SW480 (cell line): Measurements from ENCODE around the gene CHCHD4.
"Not testable (repeated sequence)": the region's sequence is repeated elsewhere in the genome, so short reads cannot be mapped to it uniquely, and the experiment has no call there.

Experiments
- DNase-seq: peaks from one replicate; pipeline ENCODE4 v3.0.0-alpha.2; 2016; ENCODE audit warnings: low spot score

CHCHD4 gene

DNA sequence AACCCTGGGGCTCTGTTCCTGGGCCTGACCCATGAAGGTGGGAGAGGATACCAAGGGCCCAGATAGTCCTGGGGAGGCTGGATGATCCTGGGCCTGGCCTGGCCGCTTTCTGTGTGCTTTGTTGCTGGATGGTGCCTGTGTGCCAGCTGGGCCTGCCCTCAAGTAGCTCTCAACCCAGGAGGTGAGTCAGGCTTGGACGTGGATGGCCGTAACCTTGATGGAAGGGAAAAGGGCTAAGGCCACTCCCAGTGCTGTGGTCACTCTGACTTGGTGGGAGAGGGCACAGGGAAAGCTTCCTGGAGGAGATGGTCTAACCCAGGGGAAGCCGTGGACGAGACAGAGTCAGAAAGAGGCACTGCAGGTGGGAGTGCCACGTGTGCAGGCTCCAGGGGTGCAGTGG lies 9.6 kb upstream of the CHCHD4 start:
- DNase-seq = no peak

DNA sequence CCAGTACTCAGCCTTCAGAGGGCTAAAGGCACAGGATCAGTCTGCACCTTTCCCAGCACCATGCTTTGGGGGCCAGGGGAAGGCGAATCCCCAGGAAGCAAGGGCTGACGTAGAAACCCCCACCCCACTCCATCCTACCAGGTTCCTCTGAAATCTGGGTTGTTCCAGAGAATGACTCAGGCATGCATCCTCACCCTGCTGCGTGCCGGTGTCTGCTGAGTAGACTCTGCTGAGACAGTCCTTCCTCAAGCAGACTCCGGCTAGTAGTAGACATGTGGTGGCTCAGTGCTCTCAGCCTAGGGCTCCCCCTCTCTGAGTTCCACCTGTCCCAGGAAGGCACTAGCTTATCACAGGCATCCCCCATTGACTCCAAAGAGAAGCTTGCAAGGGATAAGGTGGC lies 9.2 kb upstream of the CHCHD4 start:
- no peak for DNase-seq

DNA sequence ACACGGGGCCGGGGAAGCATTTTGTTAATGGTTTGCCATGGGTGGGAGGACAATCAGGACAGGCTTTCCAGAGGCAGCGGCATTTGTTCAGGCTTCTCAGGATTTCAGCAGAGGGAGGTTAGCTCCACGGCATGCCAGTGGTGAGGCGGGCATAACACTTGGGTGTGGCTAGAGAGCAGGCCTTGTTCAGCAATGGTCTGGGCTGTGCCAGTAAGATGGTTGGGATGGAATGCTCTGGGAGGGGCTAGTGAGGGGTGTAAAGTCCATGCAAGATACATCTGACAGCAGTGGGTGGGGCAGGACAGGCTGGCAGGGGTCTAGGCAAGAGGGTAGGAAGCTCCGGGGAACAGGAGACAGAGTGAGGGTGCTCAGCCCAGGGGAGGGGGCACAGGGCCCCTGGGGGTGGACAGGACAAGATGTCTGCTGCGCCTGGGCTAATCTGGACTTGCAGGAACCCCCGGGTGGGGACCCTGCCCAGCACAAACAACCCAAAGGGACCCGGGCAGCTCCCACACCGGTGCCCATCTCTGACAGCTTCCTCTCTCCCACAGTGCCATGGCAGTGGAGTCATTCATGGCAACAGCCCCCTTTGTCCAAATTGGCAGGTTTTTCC lies 8.6 kb upstream of the CHCHD4 start:
- peak; percentile 81 for DNase-seq

DNA sequence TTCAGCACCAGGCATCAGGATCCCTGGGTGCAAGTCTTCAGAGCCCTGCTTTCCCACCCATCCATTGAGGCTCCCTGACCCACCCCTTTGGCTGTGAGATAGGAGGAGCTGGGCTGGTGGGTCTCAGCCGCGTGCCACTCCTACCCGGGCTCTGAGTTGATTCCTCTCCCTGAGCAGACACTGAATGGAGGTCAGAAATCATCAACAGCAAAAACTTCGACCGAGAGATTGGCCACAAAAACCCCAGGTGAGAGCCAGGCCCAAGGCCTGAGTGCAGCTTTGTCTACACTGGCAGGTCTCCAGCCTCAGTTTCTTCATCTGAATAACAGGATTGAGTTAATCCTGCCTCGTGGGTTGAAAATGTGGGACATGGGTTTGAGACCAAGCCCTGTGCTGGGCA lies 8.0 kb upstream of the CHCHD4 start:
- DNase-seq = no peak

DNA sequence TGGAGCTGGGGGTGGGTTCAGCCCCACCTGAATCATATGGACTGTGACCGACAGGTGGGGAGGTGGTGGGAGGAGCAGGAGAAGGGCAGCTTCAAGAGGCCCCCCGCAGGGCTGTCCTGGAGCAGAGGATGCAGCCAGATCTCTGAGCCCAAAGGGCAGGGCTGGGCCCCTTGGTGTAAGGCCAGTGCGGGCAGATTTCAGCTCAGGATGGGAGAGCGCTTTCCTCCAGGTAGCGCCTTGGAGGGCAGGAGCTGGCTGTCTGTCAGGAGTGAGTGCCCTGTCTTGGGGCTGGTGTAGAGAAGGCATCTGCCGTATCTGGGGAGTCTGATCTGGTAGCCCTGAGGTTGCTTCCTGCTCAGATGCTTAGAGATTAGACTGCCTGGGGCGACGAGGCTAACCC lies 7.5 kb upstream of the CHCHD4 start:
- DNase-seq = no peak

DNA sequence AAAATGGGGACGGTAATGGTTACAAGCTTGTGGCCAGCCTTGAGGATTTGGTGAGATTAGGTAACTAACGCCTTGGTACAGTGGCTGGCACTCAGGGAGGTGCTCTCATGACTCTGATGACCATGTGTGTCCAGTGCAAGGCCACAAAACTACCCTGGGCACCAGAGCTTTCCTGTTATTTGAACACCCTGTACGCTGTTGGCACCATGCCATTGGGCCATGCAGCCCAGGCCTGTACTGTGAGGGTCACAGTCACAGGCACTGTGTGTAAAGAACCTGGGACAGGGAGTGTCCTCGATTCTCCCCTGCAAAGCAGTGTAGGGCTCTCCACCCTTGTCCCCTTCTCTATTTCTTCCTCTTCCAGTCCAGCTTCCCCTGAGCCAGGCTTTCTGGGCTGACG lies 6.5 kb upstream of the CHCHD4 start:
- DNase-seq = no peak

DNA sequence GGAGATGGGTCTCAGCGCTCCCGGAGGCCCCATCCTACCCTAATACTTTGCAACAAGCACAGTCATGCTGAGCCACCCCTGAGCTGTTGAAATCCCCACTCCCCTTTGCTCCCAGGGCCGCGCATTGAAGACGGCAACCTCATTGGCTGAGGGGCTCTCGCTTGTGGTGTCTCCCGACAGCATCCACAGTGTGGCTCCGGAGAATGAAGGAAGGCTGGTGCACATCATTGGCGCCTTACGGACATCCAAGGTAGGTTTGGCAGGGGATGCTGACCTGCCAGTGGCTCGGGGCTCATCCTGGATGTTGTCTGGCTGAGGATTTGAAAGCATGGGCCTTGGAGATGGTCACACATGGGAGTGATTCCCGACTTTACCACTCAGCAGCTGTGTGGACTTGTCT lies 6.0 kb upstream of the CHCHD4 start:
- DNase-seq = no peak

DNA sequence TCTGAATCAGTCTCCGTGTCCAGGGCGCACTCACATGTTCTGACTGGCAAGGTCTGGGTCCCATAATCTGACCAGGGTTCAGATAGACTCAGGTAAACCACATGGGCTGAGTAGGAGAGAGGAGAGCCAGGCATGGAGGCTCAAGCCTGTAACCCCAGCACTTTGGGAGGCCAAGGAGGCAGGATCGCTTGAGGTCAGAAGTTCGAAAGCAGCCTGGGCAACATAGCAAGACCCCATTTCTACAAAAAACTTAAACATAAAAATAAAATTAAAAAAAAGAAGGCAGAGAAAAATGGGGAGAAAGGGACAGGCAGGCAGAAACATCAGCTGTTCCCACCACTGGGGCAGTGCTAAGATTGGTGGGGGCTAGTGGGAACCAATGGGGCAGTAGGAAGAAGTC lies 5.6 kb upstream of the CHCHD4 start:
- DNase-seq = no peak

DNA sequence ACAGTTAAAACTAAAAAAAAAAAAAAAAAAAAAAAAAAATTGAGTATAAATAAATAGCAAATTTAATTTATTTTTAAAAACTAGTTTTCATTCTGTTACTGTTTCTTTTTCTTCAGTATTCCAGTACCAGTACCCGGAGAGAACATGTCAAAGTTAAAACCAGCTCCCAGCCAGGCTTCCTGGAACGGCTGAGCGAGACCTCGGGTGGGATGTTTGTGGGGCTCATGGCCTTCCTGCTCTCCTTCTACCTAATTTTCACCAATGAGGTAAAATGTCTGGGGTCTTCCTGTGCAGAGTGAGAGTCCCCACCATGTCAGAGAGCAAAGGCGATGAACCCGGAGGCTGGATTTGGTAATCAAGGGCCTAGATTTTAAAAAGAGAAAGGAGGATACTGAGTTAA lies 4.6 kb upstream of the CHCHD4 start:
- no peak for DNase-seq

DNA sequence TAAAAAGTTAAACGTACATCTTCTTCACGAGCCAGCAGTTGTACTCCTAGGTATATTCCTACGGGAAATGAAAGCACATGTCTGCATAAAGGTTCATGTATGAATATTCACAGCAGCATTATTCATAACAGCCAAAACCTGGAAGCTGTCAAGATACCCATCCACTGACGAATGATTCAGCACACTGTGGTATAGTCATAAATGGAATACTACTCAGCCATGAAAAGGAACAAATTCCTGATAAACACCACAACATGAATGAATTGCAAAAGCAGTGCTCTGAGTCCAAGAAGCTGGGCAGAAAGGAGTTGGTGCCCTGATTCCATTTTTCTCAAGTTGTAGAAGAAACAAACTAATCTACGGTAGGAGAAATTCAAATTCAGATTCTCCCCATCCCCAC lies 4.1 kb upstream of the CHCHD4 start:
- DNase-seq = no peak

DNA sequence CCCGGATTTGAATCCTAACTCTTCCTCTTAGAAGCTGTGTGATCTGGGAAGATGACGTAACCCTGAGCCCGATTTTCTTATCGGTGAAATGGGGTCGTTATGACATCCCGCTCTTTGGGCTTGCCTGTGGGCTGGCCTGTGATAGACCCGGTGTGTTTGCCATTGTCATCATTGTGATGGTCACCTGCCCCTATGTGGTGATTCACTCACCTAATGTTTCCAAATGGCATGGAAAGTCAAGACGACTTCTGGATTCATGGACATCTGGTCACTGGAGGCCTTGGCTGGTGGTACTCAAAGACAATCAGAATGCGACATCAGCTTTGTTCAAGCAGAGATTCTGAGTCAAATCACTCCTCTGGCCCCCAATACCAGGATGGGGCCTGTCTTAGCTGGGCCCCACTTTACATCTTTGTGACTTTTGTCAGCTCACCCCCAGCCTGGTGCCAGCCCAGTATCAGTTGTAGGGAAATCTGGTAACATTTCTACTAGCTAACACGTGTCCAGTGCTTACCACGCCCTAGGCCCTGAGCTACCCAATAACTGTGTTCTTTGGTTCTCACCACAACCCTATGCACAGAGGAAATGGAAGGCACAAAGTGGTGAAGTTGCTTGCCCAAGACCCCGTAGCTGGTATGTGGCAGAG lies 3.0 kb upstream of the CHCHD4 start:
- no peak for DNase-seq

DNA sequence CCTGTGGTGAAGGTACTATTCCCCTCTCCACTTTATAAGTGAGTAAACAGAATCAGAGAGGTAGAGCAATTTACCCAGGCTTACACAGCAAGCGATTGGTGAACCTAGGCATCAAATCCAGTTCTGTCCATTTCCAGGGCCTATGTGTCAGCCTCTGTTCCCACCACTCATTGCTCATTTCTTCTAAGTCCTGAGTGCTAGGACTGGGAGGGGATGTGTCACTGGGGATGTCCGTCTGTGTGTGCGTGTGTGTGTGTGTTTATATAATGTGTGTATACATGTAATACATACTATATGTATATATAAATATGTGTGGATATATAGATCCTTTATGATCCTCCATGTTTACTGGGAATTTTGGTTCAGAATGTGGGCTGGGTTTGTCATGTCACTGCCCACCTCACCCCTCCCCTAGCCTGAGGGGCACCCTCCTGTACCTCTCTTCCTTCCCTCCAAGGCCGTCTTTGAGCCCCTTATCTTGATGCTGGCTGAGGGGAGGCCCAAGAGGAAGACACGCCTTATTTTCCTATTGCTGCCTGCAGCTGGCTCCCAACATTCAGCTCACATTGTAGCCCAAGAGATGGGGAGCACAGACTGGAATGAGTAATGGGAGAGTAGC lies 2.3 kb upstream of the CHCHD4 start:
- DNase-seq = no peak

DNA sequence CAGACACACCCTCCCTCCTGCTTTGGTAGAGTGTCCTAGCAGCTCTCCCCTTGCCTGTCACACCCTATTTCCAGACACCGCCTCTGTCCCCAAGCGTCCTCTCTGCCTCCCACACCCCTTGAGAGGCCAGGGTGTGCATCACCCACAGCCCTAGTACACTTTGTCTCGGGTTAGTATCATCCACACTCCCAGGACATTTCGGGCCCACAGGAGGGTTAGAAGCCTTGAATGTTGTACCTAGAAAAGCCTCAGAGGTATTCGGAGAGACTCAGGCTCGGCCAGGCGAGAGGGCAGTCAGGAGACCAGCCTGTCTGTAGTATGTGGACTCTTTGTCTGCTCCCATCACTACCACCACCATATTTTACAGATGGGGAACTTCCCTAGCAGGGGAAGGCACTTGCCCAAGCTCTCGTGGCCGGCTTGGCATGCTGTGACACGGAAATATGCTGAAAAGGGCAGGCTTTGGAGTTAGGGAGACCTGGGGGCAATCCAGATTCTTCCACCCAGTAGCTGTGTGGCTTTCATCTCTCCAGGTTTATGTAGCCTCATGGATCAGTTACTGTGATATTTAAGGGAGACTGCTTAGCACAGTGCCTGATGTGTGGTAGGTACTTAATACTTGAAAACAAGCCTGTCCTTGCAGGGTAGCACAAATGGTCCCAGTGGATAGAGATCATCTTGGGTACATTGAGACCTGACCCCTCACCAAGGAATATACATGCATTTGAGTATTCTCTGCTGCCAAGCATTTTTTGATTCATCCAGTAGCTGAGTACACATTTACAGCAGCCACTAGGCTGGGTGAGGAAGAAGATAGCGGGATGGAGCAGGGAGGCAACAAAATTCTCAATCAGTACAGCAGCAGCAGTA lies 1.6 kb upstream of the CHCHD4 start:
- no peak for DNase-seq

DNA sequence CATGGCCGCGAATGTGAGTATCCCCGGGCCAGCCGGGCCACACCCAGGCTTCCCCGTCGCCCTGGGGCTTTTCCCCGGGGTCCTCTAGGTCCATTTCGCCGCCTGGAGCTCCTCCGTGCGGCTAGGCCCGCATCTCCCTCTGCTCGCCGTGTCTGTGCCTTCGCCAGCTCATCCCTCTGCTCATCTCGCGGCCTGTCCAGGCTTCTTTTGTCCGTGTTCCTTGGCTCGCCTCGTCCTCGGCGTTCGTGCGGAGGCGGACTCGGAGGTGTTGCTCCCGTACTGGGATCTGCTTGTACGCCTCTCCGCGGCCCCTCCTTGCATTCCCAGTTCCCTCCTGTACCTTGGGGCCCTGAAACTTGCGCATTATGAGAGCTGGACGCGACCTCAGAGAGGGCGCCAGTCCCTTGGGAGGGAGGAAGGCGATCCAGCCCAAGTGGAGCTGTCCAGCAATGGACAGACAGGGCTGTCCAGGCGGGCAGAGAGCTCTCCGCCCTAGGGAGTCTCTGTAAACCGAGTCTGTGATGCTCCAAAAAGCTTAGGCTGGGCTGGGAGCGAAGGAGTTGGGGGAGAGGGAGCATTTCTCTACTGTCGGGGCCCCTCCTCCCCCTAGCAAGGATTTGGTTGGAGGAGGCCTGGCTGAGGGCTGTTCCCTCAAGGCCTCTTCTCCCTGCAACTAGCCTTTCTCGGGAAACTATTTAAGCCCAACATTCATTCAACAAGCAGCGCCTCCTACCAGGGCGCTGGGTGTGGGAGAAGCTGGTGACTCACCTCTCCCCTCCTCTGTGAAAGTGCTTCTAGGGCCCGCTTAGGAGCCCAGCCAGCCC lies 735 bp upstream of the CHCHD4 start:
- peak; percentile 88 for DNase-seq

DNA sequence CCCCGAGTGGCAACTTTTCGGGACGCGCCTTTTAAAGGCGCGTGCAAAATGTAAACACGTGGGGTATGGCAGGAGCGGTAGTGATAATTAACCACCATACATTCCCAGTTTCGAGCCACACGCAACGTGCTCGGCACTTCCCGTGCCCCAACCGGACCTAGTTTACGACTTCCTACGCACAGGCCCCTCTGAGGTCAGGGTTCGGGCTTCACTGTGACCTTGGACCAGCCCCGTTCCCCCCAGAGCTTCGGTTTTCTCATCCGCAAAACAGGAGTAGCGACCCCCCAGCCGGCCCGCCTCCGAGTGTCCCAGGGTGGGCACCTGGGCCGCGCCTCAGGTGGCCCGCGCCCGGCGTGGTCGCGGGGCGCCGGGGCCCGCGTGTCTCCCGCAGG lies 451 bp downstream of the CHCHD4 start:
- peak; percentile 77 for DNase-seq

DNA sequence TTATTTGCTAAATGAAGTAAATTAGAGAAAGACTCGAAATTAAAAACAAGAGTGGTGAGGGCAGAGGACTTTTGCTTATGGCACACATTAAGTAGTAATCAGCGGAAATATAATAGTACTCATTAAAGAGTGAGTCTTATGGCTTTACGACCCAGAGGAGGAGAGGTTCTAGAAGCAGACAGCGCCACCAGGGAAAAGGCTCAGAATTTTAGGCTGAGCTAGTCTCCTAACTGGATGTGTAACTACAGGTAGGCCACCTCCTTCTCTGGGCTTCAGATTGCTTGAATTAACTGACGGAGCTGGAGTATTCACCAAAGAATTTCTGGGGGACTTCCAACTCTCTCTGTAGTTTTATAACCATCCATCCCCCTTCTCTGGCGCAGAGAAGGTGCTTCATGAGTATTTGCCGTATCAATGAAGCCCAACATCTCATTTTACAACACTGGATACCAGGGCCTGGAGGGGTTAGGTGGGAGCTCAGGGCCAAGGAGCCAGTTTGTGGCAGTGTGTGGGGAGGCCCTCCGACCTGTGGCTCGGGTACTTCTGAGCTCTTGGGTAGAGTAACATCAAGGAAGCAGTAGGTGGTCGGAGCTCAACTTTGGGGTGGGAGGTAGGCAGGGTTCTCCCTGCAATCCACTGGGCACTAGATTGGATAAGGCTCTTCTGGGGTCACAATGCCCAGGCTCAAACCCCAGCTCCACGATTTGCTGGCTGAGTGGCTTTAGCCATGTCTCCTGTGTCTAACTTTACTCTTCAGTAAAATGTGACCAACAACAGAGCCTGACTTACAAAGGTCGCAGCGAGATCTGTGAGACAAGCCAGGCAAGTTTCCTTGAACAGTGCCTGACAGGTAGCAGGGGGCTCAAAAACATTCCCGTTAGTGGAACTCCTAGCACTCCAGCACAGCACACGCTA lies 1.1 kb downstream of the CHCHD4 start:
- DNase-seq = no peak

DNA sequence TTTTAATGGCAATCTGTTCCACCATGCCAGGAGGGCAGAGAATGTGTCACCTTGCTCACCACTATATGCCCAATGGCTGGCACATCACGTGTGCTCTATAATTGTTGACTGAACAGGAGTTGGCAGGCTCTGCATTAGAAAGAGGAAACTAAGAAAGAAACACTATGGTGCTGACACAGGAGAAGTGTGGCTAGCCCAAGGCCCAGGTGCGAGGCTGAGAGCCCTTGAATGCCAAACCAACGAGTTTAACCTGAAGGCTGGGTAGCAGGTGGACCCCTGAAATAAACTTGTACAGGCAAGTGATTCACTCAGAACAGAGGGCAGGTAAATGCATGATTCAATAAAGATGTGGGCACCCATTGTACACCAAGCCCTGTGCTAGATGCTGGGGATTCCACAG lies 2.4 kb downstream of the CHCHD4 start:
- DNase-seq = no peak

DNA sequence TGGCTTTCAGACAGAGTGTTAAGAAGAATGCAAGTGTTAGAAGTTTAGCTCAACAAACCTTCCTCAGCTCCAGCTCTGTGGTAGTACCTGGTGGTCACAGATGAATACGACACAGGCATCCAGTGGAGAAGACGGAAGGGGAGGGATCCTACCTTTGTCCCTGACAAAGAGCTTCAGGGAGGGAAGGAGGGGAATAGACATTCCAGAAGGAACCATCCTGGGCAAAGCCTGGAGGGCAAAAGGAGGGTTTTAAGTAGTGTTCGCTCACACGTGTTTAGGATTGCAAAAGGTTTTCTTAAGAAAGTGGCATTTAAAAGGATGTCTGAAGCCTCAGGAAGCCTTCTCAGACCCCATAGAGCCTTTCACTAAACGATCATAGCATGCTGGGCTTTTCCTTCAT lies 2.8 kb downstream of the CHCHD4 start:
- DNase-seq = no peak

DNA sequence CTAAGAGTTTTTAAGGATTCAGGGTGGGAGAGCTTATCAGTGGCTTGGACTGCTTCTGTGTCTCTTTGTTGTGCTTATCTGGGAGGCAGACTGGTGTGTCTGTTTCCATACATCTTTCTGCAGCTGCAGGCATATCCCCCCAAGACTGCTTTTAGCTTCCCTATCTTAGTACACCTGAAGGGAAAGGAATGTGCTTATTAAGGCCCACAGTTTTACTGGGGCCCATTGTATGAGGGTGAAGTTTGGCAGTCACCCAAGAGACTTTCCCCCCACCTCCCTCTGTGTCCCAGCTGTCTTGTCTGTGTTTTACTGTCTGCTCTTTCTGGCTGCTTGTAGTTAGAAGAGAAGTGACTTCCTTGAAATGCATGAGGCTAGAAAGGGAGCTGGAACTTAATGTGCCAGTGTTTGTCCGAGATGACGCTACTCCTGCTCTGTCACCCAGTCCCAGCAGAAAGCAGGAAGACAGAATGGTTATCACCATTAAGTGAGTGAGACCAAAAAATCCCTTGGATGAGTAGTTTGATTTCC lies 3.7 kb downstream of the CHCHD4 start:
- not testable (repeated sequence) for DNase-seq

DNA sequence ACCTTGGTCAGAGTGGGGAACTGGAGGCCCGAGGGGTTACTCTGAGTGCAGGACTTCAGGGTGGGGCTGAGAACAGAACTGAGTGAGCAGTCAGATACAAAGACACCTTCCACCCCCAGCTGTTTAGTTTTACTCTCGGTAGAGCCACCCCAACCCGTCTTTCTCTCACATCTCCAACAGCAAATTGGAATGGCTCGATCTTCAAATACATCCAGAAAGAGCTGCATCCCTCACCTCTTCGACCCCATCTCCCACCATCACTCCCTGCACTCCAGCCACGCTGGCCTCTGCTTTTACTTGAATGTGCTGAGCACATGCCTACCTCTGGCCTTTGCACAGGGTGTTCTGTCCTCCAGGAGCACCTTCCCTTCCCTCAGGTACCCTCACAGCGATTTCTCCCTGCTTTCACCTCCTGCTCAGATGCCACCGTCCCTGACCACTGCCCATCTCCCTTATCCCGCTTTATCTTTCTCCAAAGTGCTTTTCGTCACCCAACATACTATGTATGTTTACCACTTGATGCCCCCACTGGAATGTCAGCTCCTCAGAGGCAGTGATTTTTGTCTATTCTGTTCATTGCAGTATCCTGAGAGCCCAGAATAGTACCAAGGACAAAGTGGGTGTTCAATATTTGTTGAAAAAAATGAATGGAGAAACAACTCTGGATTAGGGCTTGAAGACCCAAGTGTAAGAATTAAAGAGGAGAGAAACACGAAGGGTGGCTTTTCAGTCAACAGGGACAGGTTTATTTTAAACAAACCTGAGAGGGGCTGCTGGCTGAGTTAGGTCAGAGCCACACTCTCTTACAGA lies 4.4 kb downstream of the CHCHD4 start:
- no peak for DNase-seq
